Type B pancreatic cell (in vitro differentiated cells): ENCODE results near the gene MED26. TPM values are rescaled to one million over a fixed set of nuclear protein-coding genes. Genes with fewer than 3 reads are reported as not detected.

ENCODE experiments used
- DNase-seq: peaks from one replicate; pipeline ENCODE4 v3.0.0; 2021; ENCODE audit warnings: mixed read lengths; ENCODE audit not compliant: unreplicated experiment; ENCODE audit errors: extremely low spot score
- H3K27ac Mint-ChIP-seq: 2 replicates; pipeline ENCODE4 v1.8.0; 2021; ENCODE audit warnings: mild to moderate bottlenecking, mixed read lengths
- H3K27me3 Mint-ChIP-seq: 2 replicates; pipeline ENCODE4 v1.8.0; 2021; ENCODE audit warnings: mixed read lengths
- H3K36me3 Mint-ChIP-seq: 2 replicates; pipeline ENCODE4 v1.8.0; 2021; ENCODE audit warnings: mixed read lengths
- H3K4me1 Mint-ChIP-seq: one replicate; pipeline ENCODE4 v1.8.0; 2021; ENCODE audit warnings: mixed read lengths; ENCODE audit not compliant: unreplicated experiment
- H3K4me3 Mint-ChIP-seq: 2 replicates; pipeline ENCODE4 v1.8.0; 2021; ENCODE audit warnings: mild to moderate bottlenecking, mixed read lengths
- H3K9me3 Mint-ChIP-seq: 2 replicates; pipeline ENCODE4 v1.8.0; 2021; ENCODE audit warnings: mixed read lengths
- total RNA-seq: library from RNA; stranded (reverse); gene quantifications from 2 replicates; pipeline ENCODE4 v1.2.1, GENCODE V29; 2021; ENCODE audit warnings: low replicate concordance
- TF ChIP-seq, protein P1 (sequence below): fragments of 200-600 bp; sonication (generic); conservative IDR thresholded peaks from 2 replicates; pipeline ENCODE4 v1.5.0; 2021; ENCODE audit warnings: antibody characterized with exemption, mild to moderate bottlenecking

The MED26 gene
- total RNA-seq, 1 donor from 2014 or later: 12.5 TPM

DNA sequence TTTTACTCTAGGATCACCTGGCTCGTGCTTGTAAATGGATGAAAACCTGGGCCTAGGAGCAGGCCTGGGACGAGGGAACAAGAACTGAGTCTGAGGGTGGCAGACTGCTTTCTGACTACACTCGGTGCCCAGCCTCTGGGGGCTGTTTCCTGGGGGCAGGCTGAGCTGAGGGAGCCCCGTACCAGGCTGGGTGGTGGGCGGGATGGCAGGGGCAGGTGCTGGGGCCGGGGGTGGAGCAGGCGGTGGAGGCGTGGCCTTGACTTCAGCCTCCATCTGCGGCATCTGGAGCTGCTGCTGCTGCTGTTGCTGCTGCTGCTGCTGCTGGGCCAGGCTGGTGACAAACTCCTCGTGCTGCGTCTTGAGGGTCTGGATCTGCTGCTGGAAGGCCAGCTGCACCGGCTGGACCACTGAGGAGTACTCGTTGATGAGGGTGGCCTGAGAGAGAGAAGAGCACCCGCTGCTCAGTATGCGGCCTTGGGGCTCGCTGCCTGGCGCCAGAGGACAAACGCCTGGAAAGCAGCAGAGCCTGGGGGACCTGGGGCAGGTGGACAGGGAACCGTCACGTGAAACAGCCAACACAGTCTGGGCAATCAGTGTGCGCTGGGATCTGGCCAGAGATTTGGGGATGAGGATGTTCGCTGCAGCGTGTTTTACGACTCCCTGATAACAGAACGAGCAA is 98.4 kb downstream of the MED26 start:
- TF ChIP-seq, protein P1, sequence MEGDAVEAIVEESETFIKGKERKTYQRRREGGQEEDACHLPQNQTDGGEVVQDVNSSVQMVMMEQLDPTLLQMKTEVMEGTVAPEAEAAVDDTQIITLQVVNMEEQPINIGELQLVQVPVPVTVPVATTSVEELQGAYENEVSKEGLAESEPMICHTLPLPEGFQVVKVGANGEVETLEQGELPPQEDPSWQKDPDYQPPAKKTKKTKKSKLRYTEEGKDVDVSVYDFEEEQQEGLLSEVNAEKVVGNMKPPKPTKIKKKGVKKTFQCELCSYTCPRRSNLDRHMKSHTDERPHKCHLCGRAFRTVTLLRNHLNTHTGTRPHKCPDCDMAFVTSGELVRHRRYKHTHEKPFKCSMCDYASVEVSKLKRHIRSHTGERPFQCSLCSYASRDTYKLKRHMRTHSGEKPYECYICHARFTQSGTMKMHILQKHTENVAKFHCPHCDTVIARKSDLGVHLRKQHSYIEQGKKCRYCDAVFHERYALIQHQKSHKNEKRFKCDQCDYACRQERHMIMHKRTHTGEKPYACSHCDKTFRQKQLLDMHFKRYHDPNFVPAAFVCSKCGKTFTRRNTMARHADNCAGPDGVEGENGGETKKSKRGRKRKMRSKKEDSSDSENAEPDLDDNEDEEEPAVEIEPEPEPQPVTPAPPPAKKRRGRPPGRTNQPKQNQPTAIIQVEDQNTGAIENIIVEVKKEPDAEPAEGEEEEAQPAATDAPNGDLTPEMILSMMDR: no peak
- peaks cover 11% of the 10 kb centered on the region for H3K36me3 Mint-ChIP-seq
- no peaks in the 10 kb centered on the region for H3K4me1 Mint-ChIP-seq

DNA sequence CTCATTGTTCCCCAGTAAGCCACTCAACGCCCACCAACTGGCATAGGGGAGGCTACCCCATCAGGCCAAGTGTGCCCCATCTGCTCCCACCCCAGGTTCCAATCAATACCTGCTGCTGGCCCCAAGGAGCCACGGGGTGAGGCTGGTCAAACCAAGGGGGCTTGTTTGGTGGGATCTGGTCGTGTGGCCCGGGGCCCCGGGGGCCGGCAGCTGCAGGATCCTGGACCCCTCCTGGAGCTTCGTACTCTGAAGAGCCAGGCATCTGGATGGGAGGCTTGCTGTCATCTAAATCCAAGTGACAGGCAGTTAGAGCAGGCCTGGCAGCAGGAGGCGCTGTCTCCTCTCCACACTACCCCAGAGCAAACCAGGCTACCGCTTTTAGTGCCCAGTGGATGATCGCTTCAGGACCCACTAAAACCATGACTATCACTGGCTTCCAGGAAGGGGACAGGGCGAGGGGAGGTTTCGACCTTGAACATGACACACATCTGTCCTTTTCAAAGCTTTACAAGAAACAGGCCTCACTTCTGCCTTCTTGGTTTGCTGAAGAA is 100.0 kb downstream of the MED26 start:
- no peaks in the 10 kb centered on the region for H3K9me3 Mint-ChIP-seq

More for the DNA sequence above, 98.4 kb downstream of the MED26 start:
- Mint-ChIP-seq H3K27me3 (no peaks in the 10 kb centered on the region), H3K9me3 (no peaks in the 10 kb centered on the region), H3K4me3 (no peak overlapping the region), H3K27ac (no peak overlapping the region)
- DNase-seq: no peak

DNA sequence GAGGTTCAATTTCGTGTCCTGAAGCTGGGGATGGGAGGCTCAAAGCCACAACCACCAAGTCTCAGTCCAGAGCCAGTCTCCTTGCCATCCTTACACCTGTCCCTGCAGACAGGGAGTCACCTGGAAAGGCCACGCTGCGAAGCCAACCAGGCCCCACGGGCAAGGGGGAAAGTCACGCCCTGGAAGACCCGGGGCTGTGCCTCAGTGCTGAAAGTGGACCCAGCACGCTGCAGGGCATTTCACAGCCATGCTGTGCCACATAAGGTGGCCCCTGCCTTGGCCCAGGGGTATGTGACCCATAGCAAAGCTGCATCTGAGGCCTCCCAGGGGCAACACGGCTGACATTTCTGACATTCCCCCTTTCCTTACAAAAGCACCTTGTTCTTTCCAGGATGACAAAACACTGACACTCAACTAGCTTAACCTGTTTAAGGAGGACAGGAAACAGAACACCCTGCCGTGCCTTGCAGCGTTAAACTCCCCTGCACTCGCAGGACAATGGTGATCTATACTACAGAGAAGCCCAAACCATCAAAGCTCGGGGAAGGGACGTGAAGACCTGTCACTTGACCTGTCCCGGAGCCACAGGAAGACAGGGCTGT is 100.6 kb downstream of the MED26 start:
- no peaks in the 10 kb centered on the region for H3K9me3 Mint-ChIP-seq
- no peaks in the 10 kb centered on the region for H3K27me3 Mint-ChIP-seq
- TF ChIP-seq, protein P1: no peak
- H3K4me1 Mint-ChIP-seq: no peaks in the 10 kb centered on the region
- H3K36me3 Mint-ChIP-seq: peaks cover 11% of the 10 kb centered on the region
- peak overlapping the region; percentile 94 for H3K27ac Mint-ChIP-seq
- DNase-seq: no peak
- peak overlapping the region; percentile 72 for H3K4me3 Mint-ChIP-seq

More for the DNA sequence above, 100.0 kb downstream of the MED26 start:
- Mint-ChIP-seq H3K27ac (peak overlapping the region; percentile 94), H3K36me3 (peaks cover 11% of the 10 kb centered on the region), H3K4me1 (no peaks in the 10 kb centered on the region), H3K27me3 (no peaks in the 10 kb centered on the region), H3K4me3 (peak overlapping the region; percentile 72)
- no peak for DNase-seq
- TF ChIP-seq, protein P1: peak; percentile 58

DNA sequence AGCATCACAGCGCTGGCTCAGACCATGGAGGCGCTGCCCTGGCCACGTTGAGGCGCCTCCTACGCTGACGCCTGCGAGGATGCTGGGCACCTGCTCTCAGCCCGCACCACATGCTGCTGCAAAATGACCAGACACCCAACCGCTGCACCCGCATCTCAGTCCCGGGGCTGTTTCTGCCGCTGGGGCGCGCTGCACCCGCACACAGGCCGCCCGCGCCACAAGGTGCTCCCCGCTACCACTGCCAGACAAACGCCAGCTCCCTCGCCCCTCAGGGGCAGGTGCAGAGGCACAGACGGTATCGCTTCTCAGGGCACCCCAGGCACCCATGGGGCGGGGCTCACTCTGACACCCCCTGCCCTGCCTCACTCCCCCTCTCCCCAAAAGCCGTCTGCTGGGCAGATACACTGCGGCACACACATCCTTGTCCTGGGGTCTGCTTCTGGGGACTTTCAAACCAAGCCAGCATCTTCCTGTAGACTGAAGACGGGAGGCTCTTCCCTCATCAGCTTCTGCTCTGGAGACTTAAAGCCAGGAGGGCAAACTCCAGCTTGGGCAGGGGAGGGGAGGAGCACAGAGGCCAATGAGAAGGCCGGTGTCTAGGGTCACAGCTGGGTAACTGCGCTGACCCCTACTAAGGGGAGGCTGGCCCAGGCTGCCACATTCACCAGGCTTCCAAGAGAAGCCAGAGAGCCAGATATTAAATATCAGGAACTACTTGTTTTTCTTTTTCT is 102.1 kb downstream of the MED26 start:
- H3K36me3 Mint-ChIP-seq: peaks cover 4% of the 10 kb centered on the region
- no peaks in the 10 kb centered on the region for H3K9me3 Mint-ChIP-seq
- H3K4me1 Mint-ChIP-seq: no peaks in the 10 kb centered on the region
- no peak for DNase-seq
- no peak overlapping the region for H3K27ac Mint-ChIP-seq
- TF ChIP-seq, protein P1: no peak
- H3K27me3 Mint-ChIP-seq: no peaks in the 10 kb centered on the region
- H3K4me3 Mint-ChIP-seq: no peak overlapping the region

DNA sequence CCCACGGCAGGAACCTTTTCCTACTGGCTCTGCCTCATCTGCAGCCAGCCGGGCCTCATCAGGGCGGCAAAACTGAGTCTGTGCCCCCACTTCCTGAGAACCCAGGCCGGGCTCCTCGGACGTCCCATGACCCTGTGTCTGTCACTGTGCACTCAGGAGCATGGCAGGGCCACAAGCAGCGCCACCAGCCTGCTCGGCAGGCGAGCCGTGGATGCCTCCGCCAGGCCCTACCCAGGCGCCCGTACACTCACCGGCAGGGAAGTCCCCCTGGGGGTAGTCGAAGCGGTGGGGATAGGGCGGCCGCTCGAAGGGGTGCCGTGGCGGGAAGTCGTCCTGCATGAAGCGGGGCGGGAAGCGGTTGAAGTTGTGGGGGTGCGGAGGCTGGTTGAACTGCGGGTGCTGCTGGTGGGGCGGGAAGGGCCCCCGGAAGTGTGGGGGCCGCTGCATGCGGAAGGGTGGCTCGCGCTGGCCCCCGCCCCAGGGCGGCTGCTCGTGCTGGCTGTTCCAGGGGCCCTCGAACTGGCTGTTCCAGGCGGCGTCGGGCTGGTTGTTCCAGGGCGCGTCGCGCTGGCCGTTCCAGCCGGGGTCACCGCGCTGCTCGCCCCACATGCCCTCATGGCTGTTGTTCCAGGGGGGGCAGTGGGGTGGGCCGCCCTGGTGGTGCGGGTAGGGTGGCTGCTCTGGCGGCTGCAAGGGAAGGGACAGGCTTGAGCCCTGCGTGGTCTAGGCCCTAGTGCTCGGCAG is 102.8 kb downstream of the MED26 start:
- DNase-seq: no peak
- Mint-ChIP-seq H3K4me3 (no peak overlapping the region), H3K9me3 (no peaks in the 10 kb centered on the region), H3K27me3 (no peaks in the 10 kb centered on the region), H3K36me3 (peaks cover 4% of the 10 kb centered on the region), H3K4me1 (no peaks in the 10 kb centered on the region), H3K27ac (no peak overlapping the region)
- TF ChIP-seq, protein P1: no peak
